Naive thymus-derived CD4-positive, alpha-beta T cell (primary cell): Measurements from ENCODE around the gene ANKRD52. TPM values are rescaled to one million over a fixed set of nuclear protein-coding genes. Genes with fewer than 3 reads are reported as not detected.

Experiments
- polyA plus RNA-seq, 2 donors: library from polyadenylated mRNA; unstranded; fragments of 300-500 nt; fragmentation: Illumina TruSeq; gene quantifications; one replicate each; pipeline ENCODE4 v1.2.3, GENCODE V29; 2021
- total RNA-seq, 6 experiments: library from RNA in 5 of 6; stranded (reverse) in 5 of 6; gene quantifications; 1 replicate in 5 of 6; 2 replicates in 1 of 6; pipeline ENCODE4 v1.2.3 and lab custom pipeline; 2021 to 2026

Gene ANKRD52
- total and polyA plus RNA-seq, 7 experiments from 2014 or later, result 5.1 to 64.4 (median 33.7) TPM

Other genes with a start within 250 kb of the ANKRD52 start
- 10 to 100 TPM in 1 of 5 experiments, 1 to 10 TPM in 4; 3.6 to 37.8 (median 5.3) TPM for gene IKZF4, start 237.3 kb downstream of the ANKRD52 start, total RNA-seq
- gene IKZF4, start 237.3 kb downstream of the ANKRD52 start, polyA plus RNA-seq, result 1 to 10 TPM in 1 of 2 donors, under 1 TPM in 1; 0.54 to 2.0 TPM
- gene RPS26, start 216.5 kb downstream of the ANKRD52 start, total RNA-seq, result 10 to 100 TPM; 40.8 to 64.5 (median 46.4) TPM
- gene RPS26, start 216.5 kb downstream of the ANKRD52 start, polyA plus RNA-seq, result 100 to 1,000 TPM; 578 to 717 TPM
- 1 to 10 TPM; 1.0 to 6.4 (median 1.9) TPM for gene ERBB3, start 178.2 kb downstream of the ANKRD52 start, total RNA-seq
- under 1 TPM; 0.22 to 0.51 TPM for gene ERBB3, start 178.2 kb downstream of the ANKRD52 start, polyA plus RNA-seq
- 100 to 1,000 TPM in 3 of 5 experiments, 10 to 100 TPM in 2; 61.7 to 254 (median 109) TPM for gene PA2G4, start 153.8 kb downstream of the ANKRD52 start, total RNA-seq
- 100 to 1,000 TPM; 216 to 218 TPM for gene PA2G4, start 153.8 kb downstream of the ANKRD52 start, polyA plus RNA-seq
- gene RPL41, start 141.8 kb downstream of the ANKRD52 start, total RNA-seq, result 1,000 to 10,000 TPM; 3,787 to 6,048 (median 5,952) TPM
- gene RPL41, start 141.8 kb downstream of the ANKRD52 start, polyA plus RNA-seq, result over 10,000 TPM in 1 of 2 donors, 1,000 to 10,000 TPM in 1; 6,745 to 10,251 TPM
- gene ZC3H10, start 140.1 kb downstream of the ANKRD52 start, total RNA-seq, result 10 to 100 TPM in 3 of 5 experiments, 1 to 10 TPM in 2; 7.8 to 16.3 (median 13.3) TPM
- 1 to 10 TPM; 2.4 to 4.1 TPM for gene ZC3H10, start 140.1 kb downstream of the ANKRD52 start, polyA plus RNA-seq
- 100 to 1,000 TPM; 121 to 300 (median 221) TPM for gene ESYT1, start 130.1 kb downstream of the ANKRD52 start, total RNA-seq
- gene ESYT1, start 130.1 kb downstream of the ANKRD52 start, polyA plus RNA-seq, result 100 to 1,000 TPM; 282 to 353 TPM
- 10 to 100 TPM in 2 of 5 experiments, 1 to 10 TPM in 3; 3.7 to 60.3 (median 8.9) TPM for gene MYL6B, start 105.8 kb downstream of the ANKRD52 start, total RNA-seq
- gene MYL6B, start 105.8 kb downstream of the ANKRD52 start, polyA plus RNA-seq, result 1 to 10 TPM; 5.6 to 6.7 TPM
- 1,000 to 10,000 TPM in 1 of 5 experiments, 100 to 1,000 TPM in 4; 428 to 1,509 (median 467) TPM for gene MYL6, start 100.0 kb downstream of the ANKRD52 start, total RNA-seq
- gene MYL6, start 100.0 kb downstream of the ANKRD52 start, polyA plus RNA-seq, result 1,000 to 10,000 TPM; 1,845 to 2,144 TPM
- 100 to 1,000 TPM; 118 to 187 (median 149) TPM for gene SMARCC2, start 68.9 kb downstream of the ANKRD52 start, total RNA-seq
- 10 to 100 TPM; 64.6 to 88.9 TPM for gene SMARCC2, start 68.9 kb downstream of the ANKRD52 start, polyA plus RNA-seq
- 10 to 100 TPM; 31.4 to 44.9 (median 43.1) TPM for gene RNF41, start 36.5 kb downstream of the ANKRD52 start, total RNA-seq
- 10 to 100 TPM; 29.4 to 45.8 TPM for gene RNF41, start 36.5 kb downstream of the ANKRD52 start, polyA plus RNA-seq
- 10 to 100 TPM in 3 of 5 experiments, 1 to 10 TPM in 2; 9.2 to 61.2 (median 11.8) TPM for gene NABP2, start 34.0 kb downstream of the ANKRD52 start, total RNA-seq
- gene NABP2, start 34.0 kb downstream of the ANKRD52 start, polyA plus RNA-seq, result 1 to 10 TPM; 1.0 to 1.6 TPM
- 1 to 10 TPM in 1 of 5 experiments, under 1 TPM in 2, not detected in 2; 0.43 to 1.2 (median 0.77) TPM for gene SLC39A5, start 28.3 kb downstream of the ANKRD52 start, total RNA-seq
- not detected for gene SLC39A5, start 28.3 kb downstream of the ANKRD52 start, polyA plus RNA-seq
- 10 to 100 TPM; 22.5 to 39.4 (median 31.5) TPM for gene COQ10A, start 8.6 kb upstream of the ANKRD52 start, total RNA-seq
- gene COQ10A, start 8.6 kb upstream of the ANKRD52 start, polyA plus RNA-seq, result 10 to 100 TPM in 1 of 2 donors, 1 to 10 TPM in 1; 9.7 to 11.5 TPM
- gene CS, start 41.9 kb upstream of the ANKRD52 start, total RNA-seq, result 100 to 1,000 TPM; 126 to 241 (median 167) TPM
- 10 to 100 TPM; 57.6 to 79.9 TPM for gene CS, start 41.9 kb upstream of the ANKRD52 start, polyA plus RNA-seq
- 100 to 1,000 TPM in 1 of 5 experiments, 10 to 100 TPM in 4; 48.4 to 134 (median 87.6) TPM for gene CNPY2, start 57.6 kb upstream of the ANKRD52 start, total RNA-seq
- gene CNPY2, start 57.6 kb upstream of the ANKRD52 start, polyA plus RNA-seq, result 100 to 1,000 TPM; 183 to 184 TPM
- gene PAN2, start 75.6 kb upstream of the ANKRD52 start, total RNA-seq, result 100 to 1,000 TPM in 4 of 5 experiments, 10 to 100 TPM in 1; 65.8 to 279 (median 144) TPM
- 10 to 100 TPM; 11.4 to 13.9 TPM for gene PAN2, start 75.6 kb upstream of the ANKRD52 start, polyA plus RNA-seq
- gene IL23A, start 80.5 kb upstream of the ANKRD52 start, total RNA-seq, result 10 to 100 TPM; 14.4 to 42.0 (median 20.1) TPM
- 10 to 100 TPM; 14.8 to 25.2 TPM for gene IL23A, start 80.5 kb upstream of the ANKRD52 start, polyA plus RNA-seq
- 100 to 1,000 TPM; 119 to 291 (median 182) TPM for gene STAT2, start 101.7 kb upstream of the ANKRD52 start, total RNA-seq
- 10 to 100 TPM; 64.1 to 80.3 TPM for gene STAT2, start 101.7 kb upstream of the ANKRD52 start, polyA plus RNA-seq
- not detected for gene APOF, start 104.5 kb upstream of the ANKRD52 start, total RNA-seq
- gene APOF, start 104.5 kb upstream of the ANKRD52 start, polyA plus RNA-seq, result under 1 TPM in 1 of 2 donors, not detected in 1; 0.12 TPM
- 10 to 100 TPM in 1 of 5 experiments, 1 to 10 TPM in 4; 4.4 to 42.3 (median 5.4) TPM for gene TIMELESS, start 191.0 kb upstream of the ANKRD52 start, total RNA-seq
- gene TIMELESS, start 191.0 kb upstream of the ANKRD52 start, polyA plus RNA-seq, result 1 to 10 TPM; 2.7 to 3.3 TPM
- gene MIP, start 196.3 kb upstream of the ANKRD52 start, total RNA-seq, result not detected
- not detected for gene MIP, start 196.3 kb upstream of the ANKRD52 start, polyA plus RNA-seq
- gene SPRYD4, start 210.2 kb upstream of the ANKRD52 start, total RNA-seq, result 1 to 10 TPM; 5.2 to 7.5 (median 7.2) TPM
- 1 to 10 TPM; 1.1 to 1.4 TPM for gene SPRYD4, start 210.2 kb upstream of the ANKRD52 start, polyA plus RNA-seq
- gene GLS2, start 229.8 kb upstream of the ANKRD52 start, total RNA-seq, result 10 to 100 TPM in 1 of 5 experiments, 1 to 10 TPM in 3, under 1 TPM in 1; 0.94 to 10.2 (median 3.0) TPM
- 1 to 10 TPM; 5.9 to 6.8 TPM for gene GLS2, start 229.8 kb upstream of the ANKRD52 start, polyA plus RNA-seq